Ascending aorta (tissue), 2 donors: ENCODE data around the gene LAX1. TPM values are rescaled to one million over a fixed set of nuclear protein-coding genes. Genes with fewer than 3 reads are reported as not detected.

Source experiments
- DNase-seq, 2 donors: peaks; one replicate each; pipeline ENCODE4 v3.0.0-alpha.2; 2019; ENCODE audit warnings: low spot score in 2 of 2
- H3K27ac ChIP-seq, 2 donors: fragments of 200-600 bp; sonication (generic); one replicate each; pipeline ENCODE4 v1.5.1; 2016 to 2017; ENCODE audit warnings: mild to moderate bottlenecking in 1 of 2
- H3K27me3 ChIP-seq: fragments of 200-600 bp; sonication (generic); one replicate; pipeline ENCODE4 v1.5.1; 2017
- H3K36me3 ChIP-seq, 2 donors: fragments of 200-600 bp; sonication (generic); one replicate each; pipeline ENCODE4 v1.5.1; 2016
- H3K4me1 ChIP-seq, 2 donors: fragments of 200-600 bp; sonication (generic); one replicate each; pipeline ENCODE4 v1.5.1; 2016 to 2017; ENCODE audit warnings: mild to moderate bottlenecking in 1 of 2
- H3K4me3 ChIP-seq, 2 donors: fragments of 200-600 bp; sonication (generic); one replicate each; pipeline ENCODE4 v1.5.1; 2016 to 2017; ENCODE audit warnings: mild to moderate bottlenecking in 1 of 2
- H3K9me3 ChIP-seq, 2 donors: fragments of 200-600 bp; sonication (generic); one replicate each; pipeline ENCODE4 v1.5.1; 2016
- CTCF ChIP-seq, 3 experiments: fragments of 200-600 bp in 2 of 3; fragments of 450-650 bp in 1 of 3; sonication (generic) in 2 of 3; IDR thresholded peaks; one replicate each; pipeline ENCODE4 v1.5.1; 2016 to 2019; ENCODE audit warnings: antibody characterized with exemption in 3 of 3, mild to moderate bottlenecking in 1 of 3, moderate library complexity in 1 of 3
- intact Hi-C: fragments of 100-400 bp; cut with DNase I; formaldehyde crosslinking; loops from one replicate; pipeline ENCODE4 v1.15.1; 2023
- total RNA-seq: library from RNA; depleted of rRNA; stranded (reverse); fragments of >200 nt; gene quantifications from one replicate; pipeline ENCODE4 v1.1.0, GENCODE V29; 2016

Gene LAX1
- total RNA-seq, 1 donor from 2014 or later = not detected

DNA sequence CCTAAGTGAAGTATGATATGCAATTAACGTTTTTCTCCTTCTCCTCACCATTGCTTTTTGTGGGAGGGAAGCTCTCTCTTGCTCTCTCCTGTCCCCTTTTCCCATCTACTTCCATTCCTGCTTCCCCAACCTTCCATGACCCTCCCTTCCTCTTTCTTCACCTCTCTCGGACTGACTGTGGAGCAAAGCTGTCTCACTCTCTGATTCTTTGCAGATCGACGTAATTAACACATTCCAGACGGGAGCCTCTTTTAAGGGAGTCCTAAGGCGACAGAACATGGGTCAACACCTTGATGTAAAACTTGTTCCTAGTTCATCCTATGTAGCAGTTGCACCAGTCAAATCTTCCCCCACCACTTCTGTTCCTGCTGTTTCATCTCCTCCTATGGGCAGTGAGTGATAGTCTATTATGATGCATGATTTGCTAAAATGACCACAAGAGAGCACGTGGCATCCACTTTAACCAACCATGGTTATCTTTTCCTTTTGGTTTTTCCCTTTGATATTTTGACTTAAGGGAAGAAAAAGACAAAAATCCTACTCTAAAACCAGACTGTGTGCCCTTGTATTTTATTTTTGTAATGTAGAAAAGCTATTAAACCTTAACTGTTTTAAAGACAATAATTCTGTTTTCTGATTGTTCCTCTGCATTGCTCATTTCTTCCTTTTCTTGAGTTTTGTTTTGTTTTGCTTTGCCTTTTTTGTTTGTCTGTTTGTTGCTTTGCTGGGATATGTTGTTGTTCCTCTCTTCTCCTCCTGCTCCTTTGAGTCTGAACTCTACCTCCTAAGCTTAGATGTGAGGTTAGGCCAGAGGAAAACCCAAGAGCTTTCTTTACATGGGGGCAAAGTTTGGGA, 31.7 kb upstream of the LAX1 start:
- H3K4me1 ChIP-seq = no peaks in the 10 kb centered on the region
- H3K27ac ChIP-seq = no peak overlapping the region
- no peaks in the 10 kb centered on the region for H3K9me3 ChIP-seq
- H3K27me3 ChIP-seq = no peaks in the 10 kb centered on the region
- H3K4me3 ChIP-seq = no peak overlapping the region
- DNase-seq = no peak
- H3K36me3 ChIP-seq = peaks cover 38 to 78% of the 10 kb centered on the region in 2 donors
- intact Hi-C loops = no loop called here
- no peak for TF ChIP-seq CTCF (IDR thresholded peaks at IDR 0.05)

DNA sequence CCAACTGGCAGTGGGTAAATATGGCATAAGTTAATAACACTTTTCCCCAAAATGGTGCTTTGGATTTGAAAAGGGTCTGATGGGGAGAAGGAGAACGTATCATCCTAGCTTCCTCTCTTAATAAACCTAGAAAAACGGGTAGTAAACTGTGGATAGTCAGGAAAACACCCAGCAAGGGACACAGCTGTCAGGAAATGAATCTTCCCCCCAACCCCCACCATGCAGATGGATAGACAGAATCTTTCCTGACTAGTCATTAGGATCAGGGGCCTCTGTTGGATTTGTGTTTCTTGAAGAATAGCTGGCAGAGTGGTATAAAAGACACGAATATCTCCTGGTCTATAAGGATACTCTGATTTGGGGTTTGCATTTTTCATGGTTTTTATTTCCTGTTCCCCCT, 22.5 kb upstream of the LAX1 start:
- Histone ChIP-seq H3K27ac (peak overlapping the region; percentile 24 to 37), H3K4me1 (peaks cover 6 to 7% of the 10 kb centered on the region in 2 donors), H3K9me3 (no peaks in the 10 kb centered on the region), H3K27me3 (no peaks in the 10 kb centered on the region), H3K4me3 (no peak overlapping the region), H3K36me3 (peaks cover 18 to 32% of the 10 kb centered on the region in 2 donors)
- no peak for TF ChIP-seq CTCF (IDR thresholded peaks at IDR 0.05)
- intact Hi-C loops = no loop called here
- DNase-seq = no peak

GRCh38 chr1:203743091-203743571, 21.9 kb upstream of the LAX1 start:
- Histone ChIP-seq H3K4me1 (peaks cover 6 to 7% of the 10 kb centered on the region in 2 donors), H3K9me3 (no peaks in the 10 kb centered on the region)

DNA sequence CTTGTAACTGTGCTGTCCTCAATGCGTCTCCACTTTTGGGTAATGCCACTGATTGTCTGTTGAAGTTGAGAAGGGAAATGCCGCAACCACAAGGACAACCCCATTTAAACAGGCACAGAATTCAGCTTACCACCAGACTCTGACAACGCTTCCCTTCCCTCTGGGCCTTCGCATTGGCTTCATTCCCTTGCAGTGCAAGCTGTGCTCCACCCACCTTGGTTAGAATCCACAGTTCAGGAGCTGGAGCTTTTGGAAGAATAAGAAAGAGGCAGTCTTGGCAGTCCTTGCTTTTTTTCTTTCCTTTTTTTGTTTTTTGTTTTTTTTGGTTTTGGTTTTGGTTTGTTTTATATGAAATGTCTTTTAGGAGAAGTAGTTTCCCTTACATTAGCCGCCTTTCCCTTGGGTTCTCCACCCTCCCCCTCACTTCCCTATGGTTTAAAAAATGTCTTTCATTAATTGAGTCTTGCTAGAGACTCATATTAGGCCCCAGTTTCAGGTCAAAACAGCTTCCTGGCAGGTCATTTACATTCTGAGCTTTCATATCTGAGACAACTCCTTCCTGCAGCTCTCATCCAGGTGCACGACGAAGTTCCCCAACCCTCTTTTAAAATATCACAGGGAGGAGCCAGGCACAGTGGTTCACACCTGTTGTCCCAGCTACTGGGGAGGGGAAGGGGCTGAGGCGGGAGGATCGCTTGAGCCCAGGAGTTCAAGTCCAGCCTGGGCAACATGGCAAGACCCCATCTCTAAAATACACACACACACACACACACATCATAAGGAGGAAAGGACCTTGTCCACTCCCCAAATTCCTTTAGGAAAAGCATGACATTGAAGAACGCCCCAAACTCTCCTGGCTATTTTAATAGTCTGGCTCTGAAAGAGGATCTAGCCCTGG, 20.7 kb upstream of the LAX1 start:
- DNase-seq = peak; percentile 16 to 77
- no peaks in the 10 kb centered on the region for H3K9me3 ChIP-seq
- H3K27ac ChIP-seq = peak overlapping the region; percentile 46 to 72
- peaks cover 6 to 7% of the 10 kb centered on the region in 2 donors for H3K4me1 ChIP-seq
- H3K27me3 ChIP-seq = no peaks in the 10 kb centered on the region
- no peak overlapping the region for H3K4me3 ChIP-seq
- intact Hi-C loops = no loop called here
- TF ChIP-seq CTCF (IDR thresholded peaks at IDR 0.05) = no peak
- H3K36me3 ChIP-seq = peaks cover 12 to 15% of the 10 kb centered on the region in 2 donors

More at GRCh38 chr1:203743091-203743571, 21.9 kb upstream of the LAX1 start:
- Histone ChIP-seq H3K4me3 (no peak overlapping the region), H3K27me3 (no peaks in the 10 kb centered on the region), H3K27ac (peak overlapping the region; percentile 24 to 37), H3K36me3 (peaks cover 16 to 25% of the 10 kb centered on the region in 2 donors)
- TF ChIP-seq CTCF (IDR thresholded peaks at IDR 0.05) = no peak
- intact Hi-C loops = no loop called here
- no peak for DNase-seq

GRCh38 chr1:203746281-203746680, 18.7 kb upstream of the LAX1 start:
- intact Hi-C loops = no loop called here
- H3K36me3 ChIP-seq = no peaks in the 10 kb centered on the region
- TF ChIP-seq CTCF (IDR thresholded peaks at IDR 0.05) = no peak
- no peaks in the 10 kb centered on the region for H3K9me3 ChIP-seq
- no peak for DNase-seq
- no peaks in the 10 kb centered on the region for H3K27me3 ChIP-seq
- H3K27ac ChIP-seq = no peak overlapping the region
- no peak overlapping the region for H3K4me3 ChIP-seq
- H3K4me1 ChIP-seq = peaks cover 6 to 7% of the 10 kb centered on the region in 2 donors
